CD4-positive, alpha-beta T cell treated with Interleukin-2 at 100 ng/mL for 4 hours (primary cell): ENCODE measurements around the gene CACNA1C.

Experiments
- DNase-seq: peaks from one replicate; pipeline ENCODE4 v3.0.0-alpha.2; 2020; ENCODE audit warnings: low spot score

The CACNA1C gene

GRCh38 chr12:2140858-2141519, 88.2 kb downstream of the CACNA1C start:
- no peak for DNase-seq

- DNase-seq = no peak
Observed at GRCh38 chr12:2142068-2142467, 89.3 kb downstream of the CACNA1C start.

- DNase-seq = no peak
Observed at GRCh38 chr12:2144951-2145350, 92.2 kb downstream of the CACNA1C start.

GRCh38 chr12:2145433-2145998, 92.7 kb downstream of the CACNA1C start:
- DNase-seq = no peak

- DNase-seq = no peak
Observed at GRCh38 chr12:2147335-2147734, 94.5 kb downstream of the CACNA1C start.

- no peak for DNase-seq
Observed at GRCh38 chr12:2149091-2149490, 96.3 kb downstream of the CACNA1C start.

- DNase-seq = no peak
Observed at GRCh38 chr12:2150833-2151232, 98.0 kb downstream of the CACNA1C start.

- no peak for DNase-seq
Observed at GRCh38 chr12:2151391-2151790, 98.6 kb downstream of the CACNA1C start.

- no peak for DNase-seq
Observed at GRCh38 chr12:2152134-2152533, 99.3 kb downstream of the CACNA1C start.

- DNase-seq = no peak
Observed at GRCh38 chr12:2154050-2154449, 101.3 kb downstream of the CACNA1C start.

- no peak for DNase-seq
Observed at GRCh38 chr12:2154521-2154920, 101.7 kb downstream of the CACNA1C start.

- no peak for DNase-seq
Observed at GRCh38 chr12:2156333-2156732, 103.5 kb downstream of the CACNA1C start.

- DNase-seq = no peak
Observed at GRCh38 chr12:2160043-2160442, 107.3 kb downstream of the CACNA1C start.

GRCh38 chr12:2161473-2161872, 108.7 kb downstream of the CACNA1C start:
- DNase-seq = no peak

GRCh38 chr12:2163177-2163941, 110.6 kb downstream of the CACNA1C start:
- no peak for DNase-seq

- DNase-seq = no peak
Observed at GRCh38 chr12:2165021-2165420, 112.2 kb downstream of the CACNA1C start.

GRCh38 chr12:2165927-2166326, 113.1 kb downstream of the CACNA1C start:
- no peak for DNase-seq

- DNase-seq = no peak
Observed at GRCh38 chr12:2166696-2167095, 113.9 kb downstream of the CACNA1C start.

GRCh38 chr12:2167231-2167630, 114.4 kb downstream of the CACNA1C start:
- DNase-seq = no peak

GRCh38 chr12:2168808-2169207, 116.0 kb downstream of the CACNA1C start:
- DNase-seq = no peak

GRCh38 chr12:2169489-2169888, 116.7 kb downstream of the CACNA1C start:
- no peak for DNase-seq

- DNase-seq = no peak
Observed at GRCh38 chr12:2169940-2170339, 117.2 kb downstream of the CACNA1C start.

- no peak for DNase-seq
Observed at GRCh38 chr12:2170376-2170775, 117.6 kb downstream of the CACNA1C start.
